ENCODE measurements around the gene ILRUN.

- no peak for TF ChIP-seq CTCF (IDR thresholded peaks at IDR 0.05)
- TF ChIP-seq POLR2A (IDR thresholded peaks at IDR 0.05) = no peak
Measured at GRCh38 chr6:34688956-34689355, 7.6 kb downstream of the ILRUN start.

Data from adrenal gland (tissue), 5 donors.